Suprapubic skin (tissue), 3 donors: ENCODE results near the gene CGB8.
"Not testable (repeated sequence)": the region's sequence is repeated elsewhere in the genome, so short reads cannot be mapped to it uniquely, and the experiment has no call there.

Experiments
- CTCF ChIP-seq, 2 donors: fragments of 200-600 bp in 1 of 2; fragments of 450-650 bp in 1 of 2; sonication (generic) in 1 of 2; IDR thresholded peaks; one replicate each; pipeline ENCODE4 v1.5.1; 2016 to 2019; ENCODE audit warnings: antibody characterized with exemption in 2 of 2, mild to moderate bottlenecking in 1 of 2, moderate library complexity in 1 of 2
- EP300 ChIP-seq: sonication (generic); formaldehyde crosslinking; IDR thresholded peaks from one replicate; pipeline ENCODE4 v1.6.1; 2017; ENCODE audit warnings: antibody characterized with exemption
- POLR2A ChIP-seq, 2 donors: fragments of 450-650 bp; IDR thresholded peaks; one replicate each; pipeline ENCODE4 v1.6.1; 2017; ENCODE audit warnings: antibody characterized with exemption in 2 of 2, mild to moderate bottlenecking in 2 of 2, moderate library complexity in 2 of 2

GRCh38 chr19:49024233-49024632 is 24.7 kb downstream of the CGB8 start, which contains the start of gene CGB3:
- not testable (repeated sequence) for TF ChIP-seq CTCF (IDR thresholded peaks at IDR 0.05); EP300; POLR2A (IDR thresholded peaks at IDR 0.05)
